HCT116 (cell line): ENCODE data around the gene GMPPB. TPM values are rescaled to one million over a fixed set of nuclear protein-coding genes. Genes with fewer than 3 reads are reported as not detected.

Source experiments
- ATAC-seq: fragments of 200-7000 bp; cut with Tn5 transposase; 2 replicates; pipeline ENCODE4 v1.9.1; 2020; ENCODE audit warnings: mild to moderate bottlenecking, moderate library complexity
- BruUV-seq: library from RNA; stranded (reverse); fragments of 400-500 nt; replicated peaks from 2 replicates; lab custom pipeline; 2021; lab: Mats Ljungman, UMichigan
- CTCF ChIA-PET: fragments of 300-600 bp; sonication (Branson Sonifier 250); formaldehyde crosslinking; loops from one replicate; lab custom pipeline; 2021; ENCODE audit warnings: antibody characterized with exemption; lab: Charles Lee
- POLR2A ChIA-PET: fragments of 300-600, 350-600 bp; sonication (Branson Sonifier 250); formaldehyde crosslinking; loops from one replicate; lab custom pipeline; 2021; ENCODE audit warnings: antibody characterized with exemption; lab: Charles Lee
- RAD21 ChIA-PET, 2 experiments: fragments of 300-600 bp; sonication (Branson Sonifier 250); formaldehyde crosslinking; loops; one replicate each; lab custom pipeline; 2023; ENCODE audit warnings: low total read pairs in 2 of 2; ENCODE audit not compliant: uncharacterized antibody in 2 of 2, unreplicated experiment in 2 of 2, low non-redundant PET in 1 of 2; lab: Charles Lee
- DNase-seq: peaks from one replicate; pipeline ENCODE4 v3.0.0-alpha.2; 2010; ENCODE audit warnings: low read depth, low spot score
- H2AFZ ChIP-seq: fragments of 200-600 bp; shearing (Covaris generic), sonication (generic); 2 replicates; pipeline ENCODE4 v1.6.1; 2017; ENCODE audit warnings: low read depth, mixed run types, mixed read lengths, antibody characterized with exemption, low read length; ENCODE audit not compliant: poor library complexity, severe bottlenecking
- H3K27ac ChIP-seq: 2 replicates; pipeline ENCODE4 v1.5.1; 2012; ENCODE audit warnings: low read depth, low read length
- H3K27me3 ChIP-seq: fragments of 200-600 bp; sonication (generic); 2 replicates; pipeline ENCODE4 v1.6.1; 2016; ENCODE audit warnings: mixed run types, low read length, mixed read lengths; ENCODE audit not compliant: insufficient read depth
- H3K36me3 ChIP-seq, 2 experiments: fragments of 200-500 bp in 1 of 2; fragments of 200-600 bp in 1 of 2; sonication (Bioruptor generic) in 1 of 2; sonication (generic) in 1 of 2; 2 replicates each; pipeline versions ENCODE4 v1.5.1 to v1.6.1; 2014 to 2016; ENCODE audit warnings: low read length in 2 of 2, inconsistent platforms in 1 of 2, mixed read lengths in 1 of 2, mixed run types in 1 of 2; ENCODE audit not compliant: insufficient read depth in 2 of 2, control insufficient read depth in 1 of 2
- H3K4me1 ChIP-seq, 2 experiments: fragments of 200-600 bp in 1 of 2; sonication (generic) in 1 of 2; 2 replicates each; pipeline versions ENCODE4 v1.5.1 to v1.6.1; 2012 to 2017; ENCODE audit warnings: low read length in 2 of 2, inconsistent platforms in 1 of 2, mild to moderate bottlenecking in 1 of 2, mixed read lengths in 1 of 2, mixed run types in 1 of 2, moderate library complexity in 1 of 2; ENCODE audit not compliant: insufficient read depth in 2 of 2, control insufficient read depth in 1 of 2
- H3K4me2 ChIP-seq: fragments of 200-600 bp; sonication (generic); 2 replicates; pipeline ENCODE4 v1.6.1; 2017; ENCODE audit warnings: mixed run types, low read length, mixed read lengths
- H3K4me3 ChIP-seq, 2 experiments: fragments of 200-600 bp in 1 of 2; sonication (generic) in 1 of 2; replicated peaks in 1 of 2; 2 replicates each; pipeline ENCODE4 v1.5.1; 2011 to 2016; ENCODE audit warnings: low read length in 2 of 2, control low read depth in 1 of 2, low read depth in 1 of 2, mild to moderate bottlenecking in 1 of 2, mixed read lengths in 1 of 2, mixed run types in 1 of 2
- H3K79me2 ChIP-seq: fragments of 200-600 bp; sonication (generic); 2 replicates; pipeline ENCODE4 v1.6.1; 2017; ENCODE audit warnings: mild to moderate bottlenecking, mixed run types, low read length, moderate library complexity, mixed read lengths; ENCODE audit not compliant: insufficient read depth
- H3K9ac ChIP-seq: fragments of 200-600 bp; sonication (generic); 2 replicates; pipeline ENCODE4 v1.6.1; 2016; ENCODE audit warnings: low read length, mixed read lengths
- H3K9me2 ChIP-seq: fragments of 200-600 bp; sonication (generic), shearing (Covaris generic); 2 replicates; pipeline ENCODE4 v1.6.1; 2017; ENCODE audit warnings: mixed run types, mild to moderate bottlenecking, moderate library complexity; ENCODE audit not compliant: insufficient read depth
- H3K9me3 ChIP-seq, 2 experiments: fragments of 200-500 bp in 1 of 2; fragments of 200-600 bp in 1 of 2; sonication (Bioruptor generic) in 1 of 2; sonication (generic) in 1 of 2; 2 replicates each; pipeline ENCODE4 v1.6.1; 2014 to 2017; ENCODE audit warnings: low read length in 2 of 2, mixed read lengths in 2 of 2, inconsistent platforms in 1 of 2, low read depth in 1 of 2, mild to moderate bottlenecking in 1 of 2, mixed run types in 1 of 2, moderate library complexity in 1 of 2; ENCODE audit not compliant: control insufficient read depth in 1 of 2, insufficient read depth in 1 of 2
- H4K20me1 ChIP-seq: fragments of 200-600 bp; sonication (generic), shearing (Covaris generic); 2 replicates; pipeline ENCODE4 v1.6.1; 2017; ENCODE audit warnings: mixed run types, mild to moderate bottlenecking, moderate library complexity; ENCODE audit not compliant: insufficient read depth
- CBX3 ChIP-seq: IDR thresholded peaks from 2 replicates; pipeline ENCODE4 v1.6.1; 2012; ENCODE audit warnings: low read depth
- EZH2 ChIP-seq: fragments of 200-600 bp; sonication (generic); IDR thresholded peaks from 2 replicates; pipeline ENCODE4 v1.6.1; 2017; ENCODE audit warnings: antibody characterized with exemption, mixed run types
- SRF ChIP-seq: IDR thresholded peaks from 2 replicates; pipeline ENCODE4 v1.6.1; 2012; ENCODE audit warnings: low read depth
- intact Hi-C: fragments of 100-400 bp; cut with micrococcal nuclease; formaldehyde crosslinking; loops from 2 replicates; pipeline ENCODE4 v1.10.0; 2022
- total RNA-seq: library from RNA; stranded (reverse); gene quantifications from one replicate; pipeline ENCODE4 v1.2.1, GENCODE V29; 2021; ENCODE audit not compliant: unreplicated experiment

GMPPB gene
- total RNA-seq, 1 experiment from 2014 or later, result 24.1 TPM

GRCh38 chr3:49716691-49717210 is 7.0 kb downstream of the GMPPB start:
- H3K27me3 ChIP-seq, result no peaks in the 10 kb centered on the region
- DNase-seq (no peak), ATAC-seq (no peak)
- H3K36me3 ChIP-seq, result peaks cover 3 to 13% of the 10 kb centered on the region in 2 experiments; a peak in 2 of 4 replicates
- no peaks in the 10 kb centered on the region for H3K9me2 ChIP-seq
- H4K20me1 ChIP-seq, result no peaks in the 10 kb centered on the region
- H3K4me2 ChIP-seq, result no peak overlapping the region
- H3K79me2 ChIP-seq, result no peaks in the 10 kb centered on the region
- TF ChIP-seq SRF, result no peak
- TF ChIP-seq, all 23 proteins: peak for 0
- Histone ChIP-seq H3K27ac (no peak overlapping the region), H3K9ac (no peak overlapping the region), H3K4me1 (peaks cover 0 to 13% of the 10 kb centered on the region in 2 experiments; a peak in 2 of 4 replicates), H3K9me3 (no peaks in the 10 kb centered on the region), H3K4me3 (no peak overlapping the region), H2AFZ (no peak overlapping the region)
- RAD21 ChIA-PET, result no interaction called here
- CTCF ChIA-PET, result no interaction called here
- intact Hi-C loops, result no loop called here
- POLR2A ChIA-PET, result no interaction called here
- BruUV-seq, result no TSS peak

GRCh38 chr3:49716169-49716568 is 7.6 kb downstream of the GMPPB start:
- no peak for DNase-seq
- Histone ChIP-seq H2AFZ (no peak overlapping the region), H3K9ac (no peak overlapping the region), H3K79me2 (no peaks in the 10 kb centered on the region), H3K4me1 (peaks cover 0 to 13% of the 10 kb centered on the region in 2 experiments; a peak in 2 of 4 replicates), H3K9me3 (no peaks in the 10 kb centered on the region), H3K27ac (no peak overlapping the region), H3K4me2 (no peak overlapping the region), H3K4me3 (no peak overlapping the region), H4K20me1 (no peaks in the 10 kb centered on the region), H3K36me3 (peaks cover 0 to 9% of the 10 kb centered on the region in 2 experiments; a peak in 2 of 4 replicates), H3K9me2 (no peaks in the 10 kb centered on the region), H3K27me3 (no peaks in the 10 kb centered on the region)
- no TSS peak for BruUV-seq
- TF ChIP-seq EZH2 (no peak), CBX3 (no peak)
- intact Hi-C loops, result no loop called here
- ChIA-PET POLR2A (no interaction called here), RAD21 (no interaction called here), CTCF (no interaction called here)
- no peak for ATAC-seq
